Measurements from ENCODE around the gene IQCE. TPM values are rescaled to one million over a fixed set of nuclear protein-coding genes. Genes with fewer than 3 reads are reported as not detected.

Gene IQCE
- total and polyA plus RNA-seq, 2 donors from 2014 or later: 6.1 to 27.8 TPM

GRCh38 chr7:2601907-2602306 is 43.1 kb downstream of the IQCE start:
- no peak overlapping the region for H3K9ac ChIP-seq (ENCODE audit: low read length in 3 of 3)
- intact Hi-C loops (cut with DNase I): no loop called here
- TF ChIP-seq, protein P1, sequence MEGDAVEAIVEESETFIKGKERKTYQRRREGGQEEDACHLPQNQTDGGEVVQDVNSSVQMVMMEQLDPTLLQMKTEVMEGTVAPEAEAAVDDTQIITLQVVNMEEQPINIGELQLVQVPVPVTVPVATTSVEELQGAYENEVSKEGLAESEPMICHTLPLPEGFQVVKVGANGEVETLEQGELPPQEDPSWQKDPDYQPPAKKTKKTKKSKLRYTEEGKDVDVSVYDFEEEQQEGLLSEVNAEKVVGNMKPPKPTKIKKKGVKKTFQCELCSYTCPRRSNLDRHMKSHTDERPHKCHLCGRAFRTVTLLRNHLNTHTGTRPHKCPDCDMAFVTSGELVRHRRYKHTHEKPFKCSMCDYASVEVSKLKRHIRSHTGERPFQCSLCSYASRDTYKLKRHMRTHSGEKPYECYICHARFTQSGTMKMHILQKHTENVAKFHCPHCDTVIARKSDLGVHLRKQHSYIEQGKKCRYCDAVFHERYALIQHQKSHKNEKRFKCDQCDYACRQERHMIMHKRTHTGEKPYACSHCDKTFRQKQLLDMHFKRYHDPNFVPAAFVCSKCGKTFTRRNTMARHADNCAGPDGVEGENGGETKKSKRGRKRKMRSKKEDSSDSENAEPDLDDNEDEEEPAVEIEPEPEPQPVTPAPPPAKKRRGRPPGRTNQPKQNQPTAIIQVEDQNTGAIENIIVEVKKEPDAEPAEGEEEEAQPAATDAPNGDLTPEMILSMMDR (IDR thresholded peaks at IDR 0.05; ENCODE audit: borderline replicate concordance, extremely low read depth, insufficient read depth): no peak
- H3K4me3 ChIP-seq (ENCODE audit: low read length in 3 of 3): no peak overlapping the region
- H3K27ac ChIP-seq (ENCODE audit: low read depth in 2 of 2, low read length in 2 of 2): no peak overlapping the region
- DNase-seq: peak in 1 of 5 donors; percentile 24
- FAIRE-seq: no peak
- no peaks in the 10 kb centered on the region for H3K9me3 ChIP-seq (ENCODE audit: control insufficient read depth in 2 of 3, insufficient read depth in 1 of 3, low read length in 3 of 3)
- peaks cover 0 to 5% (median 0%) of the 10 kb centered on the region in 3 donors for H3K4me1 ChIP-seq (ENCODE audit: control insufficient read depth in 2 of 3, insufficient read depth in 2 of 3, low read depth in 1 of 3, low read length in 3 of 3)
- H3K27me3 ChIP-seq (ENCODE audit: control insufficient read depth, insufficient read depth, low read length): no peaks in the 10 kb centered on the region
- peaks cover 0 to 10% (median 8%) of the 10 kb centered on the region in 3 donors for H3K36me3 ChIP-seq (ENCODE audit: control insufficient read depth in 2 of 3, insufficient read depth in 3 of 3, low read length in 3 of 3)

GRCh38 chr7:2602406-2603043 is 43.7 kb downstream of the IQCE start:
- Histone ChIP-seq H3K27ac (ENCODE audit: low read depth in 2 of 2, low read length in 2 of 2) (no peak overlapping the region), H3K4me1 (ENCODE audit: control insufficient read depth in 2 of 3, insufficient read depth in 2 of 3, low read depth in 1 of 3, low read length in 3 of 3) (peaks cover 0 to 8% (median 0%) of the 10 kb centered on the region in 3 donors), H3K4me3 (ENCODE audit: low read length in 3 of 3) (no peak overlapping the region), H3K27me3 (ENCODE audit: control insufficient read depth, insufficient read depth, low read length) (no peaks in the 10 kb centered on the region), H3K9ac (ENCODE audit: low read length in 3 of 3) (no peak overlapping the region), H3K9me3 (ENCODE audit: control insufficient read depth in 2 of 3, insufficient read depth in 1 of 3, low read length in 3 of 3) (no peaks in the 10 kb centered on the region), H3K36me3 (ENCODE audit: control insufficient read depth in 2 of 3, insufficient read depth in 3 of 3, low read length in 3 of 3) (peaks cover 0 to 10% (median 8%) of the 10 kb centered on the region in 3 donors)
- TF ChIP-seq, protein P1 (IDR thresholded peaks at IDR 0.05; ENCODE audit: borderline replicate concordance, extremely low read depth, insufficient read depth): no peak
- intact Hi-C loops (cut with DNase I): no loop called here
- DNase-seq: peak in 1 of 5 donors; percentile 38
- FAIRE-seq: no peak

- intact Hi-C loops (cut with DNase I): no loop called here
- Histone ChIP-seq H3K4me1 (ENCODE audit: control insufficient read depth in 2 of 3, insufficient read depth in 2 of 3, low read depth in 1 of 3, low read length in 3 of 3) (peaks cover 0 to 13% (median 0%) of the 10 kb centered on the region in 3 donors), H3K27me3 (ENCODE audit: control insufficient read depth, insufficient read depth, low read length) (no peaks in the 10 kb centered on the region), H3K27ac (ENCODE audit: low read depth in 2 of 2, low read length in 2 of 2) (no peak overlapping the region), H3K9ac (ENCODE audit: low read length in 3 of 3) (no peak overlapping the region), H3K9me3 (ENCODE audit: control insufficient read depth in 2 of 3, insufficient read depth in 1 of 3, low read length in 3 of 3) (no peaks in the 10 kb centered on the region), H3K4me3 (ENCODE audit: low read length in 3 of 3) (no peak overlapping the region), H3K36me3 (ENCODE audit: control insufficient read depth in 2 of 3, insufficient read depth in 3 of 3, low read length in 3 of 3) (peaks cover 0 to 10% (median 8%) of the 10 kb centered on the region in 3 donors)
- DNase-seq: peak in 2 of 5 donors; percentile 37 to 63
- TF ChIP-seq, protein P1 (IDR thresholded peaks at IDR 0.05; ENCODE audit: borderline replicate concordance, extremely low read depth, insufficient read depth): no peak
- no peak for FAIRE-seq
Measured at GRCh38 chr7:2603044-2603965, 44.5 kb downstream of the IQCE start.

Measured in kidney (tissue), 14 donors.